Endothelial cell of umbilical vein (primary cell): ENCODE data around the gene PTBP3. TPM values are rescaled to one million over a fixed set of nuclear protein-coding genes. Genes with fewer than 3 reads are reported as not detected.

Experiments used
- BruUV-seq: library from RNA; stranded (reverse); fragments of 400-500 nt; replicated peaks from 2 replicates; lab custom pipeline; 2021; lab: Mats Ljungman, UMichigan
- CTCF ChIA-PET: fragments of 300-600, 350-600 bp; sonication (Branson Sonifier 250); formaldehyde crosslinking; loops from one replicate; lab custom pipeline; 2021; ENCODE audit warnings: antibody characterized with exemption, inconsistent platforms; lab: Charles Lee
- POLR2A ChIA-PET: fragments of 300-600, 350-600 bp; sonication (Branson Sonifier 250); formaldehyde crosslinking; loops from one replicate; lab custom pipeline; 2021; ENCODE audit warnings: antibody characterized with exemption, inconsistent platforms; lab: Charles Lee
- DNase-seq: peaks from one replicate; pipeline ENCODE4 v3.0.0-alpha.2; 2011; ENCODE audit warnings: low read depth, low spot score
- FAIRE-seq: peaks from 2 replicates; lab custom pipeline; 2011; peaks lifted over from hg19 to GRCh38; lab: Jason Lieb, UNC
- H2AFZ ChIP-seq: 2 replicates; pipeline ENCODE4 v1.6.0; 2012; ENCODE audit warnings: low read depth, low read length, control low read depth, inconsistent platforms
- H3K27ac ChIP-seq: 2 replicates; pipeline ENCODE4 v1.5.1; 2011; ENCODE audit warnings: low read depth, mild to moderate bottlenecking, control low read depth, low read length, moderate library complexity; ENCODE audit not compliant: insufficient read depth
- H3K27me3 ChIP-seq, 2 experiments: 2 replicates each; pipeline versions ENCODE4 v1.6.0 to v1.6.1; 2011; ENCODE audit warnings: low read length in 2 of 2, mixed read lengths in 1 of 2; ENCODE audit not compliant: control insufficient read depth in 2 of 2, insufficient read depth in 2 of 2
- H3K36me3 ChIP-seq, 2 experiments: 2 replicates in 1 of 2; 3 replicates in 1 of 2; pipeline ENCODE4 v1.5.1; 2011; ENCODE audit warnings: low read length in 2 of 2, mild to moderate bottlenecking in 1 of 2, moderate library complexity in 1 of 2; ENCODE audit not compliant: control insufficient read depth in 2 of 2, insufficient read depth in 2 of 2; ENCODE audit errors: extremely low read depth in 1 of 2
- H3K4me1 ChIP-seq: 3 replicates; pipeline ENCODE4 v1.5.1; 2011; ENCODE audit warnings: mild to moderate bottlenecking, low read length; ENCODE audit not compliant: control insufficient read depth, insufficient read depth; ENCODE audit errors: extremely low read depth
- H3K4me2 ChIP-seq: 2 replicates; pipeline ENCODE4 v1.6.1; 2011; ENCODE audit warnings: low read length, control low read depth, mixed read lengths; ENCODE audit not compliant: insufficient read depth
- H3K4me3 ChIP-seq, 3 experiments: fragments of 200-600 bp in 1 of 3; sonication (generic), shearing (Covaris generic) in 1 of 3; replicated peaks in 1 of 3; 2 replicates each; pipeline ENCODE4 v1.5.1; 2011 to 2016; ENCODE audit warnings: control low read depth in 3 of 3, low read length in 3 of 3, mild to moderate bottlenecking in 2 of 3, inconsistent platforms in 1 of 3, low read depth in 1 of 3, moderate library complexity in 1 of 3; ENCODE audit not compliant: insufficient read depth in 1 of 3
- H3K79me2 ChIP-seq: 2 replicates; pipeline ENCODE4 v1.6.0; 2012; ENCODE audit warnings: low read length, inconsistent platforms; ENCODE audit not compliant: control insufficient read depth, insufficient read depth
- H3K9ac ChIP-seq: replicated peaks from 2 replicates; pipeline ENCODE3; 2011; ENCODE audit warnings: low read length, control low read depth; ENCODE audit not compliant: insufficient read depth; ENCODE audit errors: extremely low read depth
- H3K9me1 ChIP-seq: replicated peaks from 3 replicates; pipeline ENCODE4 v1.6.0; 2011; ENCODE audit warnings: mild to moderate bottlenecking, low read length; ENCODE audit not compliant: control insufficient read depth, insufficient read depth; ENCODE audit errors: extremely low read depth
- H3K9me3 ChIP-seq: replicated peaks from 2 replicates; pipeline ENCODE4 v1.5.1; 2012; ENCODE audit warnings: low read length, inconsistent platforms; ENCODE audit not compliant: control insufficient read depth, insufficient read depth
- H4K20me1 ChIP-seq: replicated peaks from 2 replicates; pipeline ENCODE3; 2011; ENCODE audit warnings: mild to moderate bottlenecking, low read length; ENCODE audit not compliant: control insufficient read depth, insufficient read depth; ENCODE audit errors: extremely low read depth
- CTCF ChIP-seq, 2 donors: IDR thresholded peaks; 1 replicate in 1 of 2; 2 replicates in 1 of 2; pipeline ENCODE4 v1.5.1; 2011; ENCODE audit warnings: low read length in 2 of 2, mild to moderate bottlenecking in 2 of 2, moderate library complexity in 2 of 2, control low read depth in 1 of 2, inconsistent platforms in 1 of 2, low read depth in 1 of 2; ENCODE audit not compliant: insufficient read depth in 1 of 2; ENCODE audit errors: extremely low read depth in 1 of 2
- EZH2 ChIP-seq: IDR thresholded peaks from 2 replicates; pipeline ENCODE4 v1.6.1; 2012; ENCODE audit warnings: borderline replicate concordance, low read depth, mild to moderate bottlenecking, moderate library complexity, low read length, inconsistent platforms; ENCODE audit not compliant: severe bottlenecking
- FOS ChIP-seq: IDR thresholded peaks from 2 replicates; pipeline ENCODE4 v1.6.1; 2011; ENCODE audit warnings: mild to moderate bottlenecking, low read length, moderate library complexity, borderline replicate concordance; ENCODE audit not compliant: insufficient read depth
- GATA2 ChIP-seq: IDR thresholded peaks from 2 replicates; pipeline ENCODE4 v1.7.0; 2011; ENCODE audit warnings: low read depth, mild to moderate bottlenecking, moderate library complexity, mixed read lengths, low read length; ENCODE audit not compliant: insufficient read length, insufficient read depth
- JUN ChIP-seq: IDR thresholded peaks from 2 replicates; pipeline ENCODE4 v1.6.1; 2011; ENCODE audit warnings: borderline replicate concordance, low read depth; ENCODE audit not compliant: insufficient read length, insufficient read depth
- MAX ChIP-seq: IDR thresholded peaks from 2 replicates; pipeline ENCODE4 v1.6.1; 2011; ENCODE audit not compliant: insufficient read depth, insufficient read length
- MYC ChIP-seq: IDR thresholded peaks from one replicate; pipeline ENCODE4 v1.6.1; 2011; ENCODE audit warnings: mild to moderate bottlenecking, low read depth, low read length
- POLR2A ChIP-seq: IDR thresholded peaks from 2 replicates; pipeline ENCODE4 v1.6.1; 2012; ENCODE audit warnings: low read depth, mild to moderate bottlenecking, control low read depth, low read length
- POLR2AphosphoS5 ChIP-seq: IDR thresholded peaks from 2 replicates; pipeline ENCODE4 v1.6.1; 2012; ENCODE audit warnings: low read depth, mild to moderate bottlenecking, control low read depth, low read length, moderate library complexity; ENCODE audit not compliant: insufficient read depth
- dilution Hi-C: fragments of 300-500 bp; cut with MboI; formaldehyde crosslinking; loops from one replicate; pipeline ENCODE4 v1.15.0; 2019; ENCODE audit warnings: low sequenced_read_pairs; ENCODE audit not compliant: extremely low pct_ligation_motif_present
- intact Hi-C: fragments of 100-400 bp; cut with micrococcal nuclease; formaldehyde crosslinking; loops from one replicate; pipeline ENCODE4 v1.10.0; 2022
- polyA plus RNA-seq, 4 experiments: library from polyadenylated mRNA; depleted of rRNA in 3 of 4; stranded (reverse) in 3 of 4; unstranded in 1 of 4; fragments of >200 nt; gene quantifications; 2 replicates each; pipeline versions ENCODE4 v1.2.1 to v1.2.3, GENCODE V29; 2011 to 2012; ENCODE audit warnings: missing spikeins in 1 of 4
- total RNA-seq: library from RNA; stranded (reverse); gene quantifications from 2 replicates; pipeline ENCODE4 v1.2.3, GENCODE V29; 2021

The PTBP3 gene
- total and polyA plus RNA-seq, 2 donors (not counting 3 experiments of a cell fraction or from before 2014, with no cell fraction given): 42.4 to 75.0 TPM

GRCh38 chr9:112333639-112334431 lies 416 bp upstream of the PTBP3 start:
- ChIA-PET POLR2A (interaction anchor here (1.2 kb wide), 1 partner anchor 46 kb away, joined by 6 read pairs; the partner anchor contains the start of gene HSDL2), CTCF (interaction anchor here (0.6 to 2.8 kb wide), 35 partner anchors 8 to 639 kb away, joined by 3 to 24 read pairs (median 3); partner anchors contain the start of gene HSDL2)
- Histone ChIP-seq H4K20me1 (no peaks in the 10 kb centered on the region), H3K27ac (peak overlapping the region; percentile 87), H3K4me3 (peak overlapping the region; percentile 71 to 95 (median 88)), H2AFZ (peak overlapping the region; percentile 95), H3K9ac (peak overlapping the region; percentile 88), H3K9me1 (no peaks in the 10 kb centered on the region), H3K36me3 (no peaks in the 10 kb centered on the region), H3K27me3 (no peaks in the 10 kb centered on the region), H3K4me1 (peaks cover 18% of the 10 kb centered on the region), H3K4me2 (peak overlapping the region; percentile 86), H3K9me3 (no peaks in the 10 kb centered on the region), H3K79me2 (peaks cover 43% of the 10 kb centered on the region)
- BruUV-seq: TSS peak; percentile 70
- peak; percentile 94 for DNase-seq
- intact Hi-C loops (loop anchor here (1.0 to 5.0 kb wide), 7 partner anchors 45 to 573 kb away; no protein-coding TSS in a partner anchor), dilution Hi-C loops (no loop called here)
- FAIRE-seq: peak; percentile 75
- TF ChIP-seq EZH2 (no peak), POLR2A (no peak), MAX (no peak), MYC (no peak), POLR2AphosphoS5 (peak; percentile 68), FOS (no peak), GATA2 (no peak), CTCF (IDR thresholded peaks at IDR 0.05; ENCODE audit: extremely low read depth in 1 of 2, insufficient read depth in 1 of 2, low read depth in 1 of 2, low read length in 2 of 2) (peak; percentile 26 to 51), JUN (no peak)
